ENCODE data around the gene SLC12A9. TPM values are rescaled to one million over a fixed set of nuclear protein-coding genes. Genes with fewer than 3 reads are reported as not detected.

Gene SLC12A9
- total and polyA plus RNA-seq, 2 experiments from 2014 or later, result 10.3 to 39.9 TPM

- Histone ChIP-seq H3K4me3 (peak overlapping the region; percentile 90), H3K27me3 (ENCODE audit: insufficient read depth) (peaks cover 18% of the 10 kb centered on the region), H3K79me2 (replicated peaks; ENCODE audit: insufficient read depth) (peaks cover 17% of the 10 kb centered on the region), H4K20me1 (replicated peaks; ENCODE audit: insufficient read depth) (peaks cover 13% of the 10 kb centered on the region), H3K36me3 (ENCODE audit: insufficient read depth) (peaks cover 12% of the 10 kb centered on the region), H3F3A (replicated peaks; ENCODE audit: low read depth) (peaks cover 30% of the 10 kb centered on the region), H3K4me1 (ENCODE audit: insufficient read depth) (peaks cover 14% of the 10 kb centered on the region), H3K9me2 (ENCODE audit: insufficient read depth) (no peaks in the 10 kb centered on the region), H3K4me2 (peak overlapping the region; percentile 97), H2AFZ (peak overlapping the region; percentile 1; the same call in 1 of the 2 replicates), H3K27ac (ENCODE audit: low read depth) (peak overlapping the region; percentile 98)
- Mint-ChIP-seq H3K4me1 (peaks cover 40% of the 10 kb centered on the region), H3K27me3 (ENCODE audit: insufficient read depth, low read depth, poor library complexity) (peaks cover 41% of the 10 kb centered on the region), H3K36me3 (ENCODE audit: low read depth) (peaks cover 29% of the 10 kb centered on the region), H3K4me3 (peak overlapping the region; percentile 87), H3K27ac (peak overlapping the region; percentile 98), H3K9me3 (peaks cover under 1% of the 10 kb centered on the region; the same call in 2 of the 3 replicates)
- DNase-seq (ENCODE audit: low spot score), result peak; percentile 67
- TF ChIP-seq POLR2AphosphoS5 (IDR thresholded peaks at IDR 0.05; ENCODE audit: low read depth), result peak; percentile 46
- no peak for TF ChIP-seq EZH2phosphoT487 (IDR thresholded peaks at IDR 0.05; ENCODE audit: unreplicated experiment)
- ATAC-seq, result peak; percentile 0
These were observed 38.4 kb downstream of the SLC12A9 start for GRCh38 chr7:100890653-100891567.

- Histone ChIP-seq H3K9me2 (ENCODE audit: insufficient read depth) (no peaks in the 10 kb centered on the region), H3K4me2 (peak overlapping the region; percentile 97), H3K36me3 (ENCODE audit: insufficient read depth) (peaks cover 8% of the 10 kb centered on the region), H2AFZ (0 out of 2 replicates have a peak overlapping the region, but pooled peaks have one; percentile 1), H3K27ac (ENCODE audit: low read depth) (peak overlapping the region; percentile 98), H3K4me3 (peak overlapping the region; percentile 90), H4K20me1 (replicated peaks; ENCODE audit: insufficient read depth) (peaks cover 8% of the 10 kb centered on the region; the same call in 1 of the 2 replicates), H3K4me1 (ENCODE audit: insufficient read depth) (peaks cover 18% of the 10 kb centered on the region), H3F3A (replicated peaks; ENCODE audit: low read depth) (peaks cover 27% of the 10 kb centered on the region), H3K27me3 (ENCODE audit: insufficient read depth) (peaks cover 26% of the 10 kb centered on the region), H3K79me2 (replicated peaks; ENCODE audit: insufficient read depth) (peaks cover 17% of the 10 kb centered on the region)
- Mint-ChIP-seq H3K36me3 (ENCODE audit: low read depth) (peaks cover 22% of the 10 kb centered on the region), H3K27ac (peak overlapping the region; percentile 8), H3K27me3 (ENCODE audit: insufficient read depth, low read depth, poor library complexity) (peaks cover 48% of the 10 kb centered on the region), H3K4me3 (peak overlapping the region; percentile 87), H3K4me1 (peaks cover 42% of the 10 kb centered on the region), H3K9me3 (peaks cover 4% of the 10 kb centered on the region; the same call in 2 of the 3 replicates)
- no peak for DNase-seq (ENCODE audit: low spot score)
- ATAC-seq, result no peak
- TF ChIP-seq JUNB (IDR thresholded peaks at IDR 0.05; ENCODE audit: unreplicated experiment) (no peak), REST (IDR thresholded peaks at IDR 0.05; ENCODE audit: unreplicated experiment) (no peak), CREB1 (CRISPR knock-in tag; IDR thresholded peaks at IDR 0.05; ENCODE audit: low read depth) (no peak), ETS1 (IDR thresholded peaks at IDR 0.05) (no peak), ZNF462 (CRISPR knock-in tag; IDR thresholded peaks at IDR 0.05) (no peak), NANOG (IDR thresholded peaks at IDR 0.05; ENCODE audit: borderline replicate concordance) (no peak)
These were observed 39.2 kb downstream of the SLC12A9 start for GRCh38 chr7:100891568-100892247.

Data from GM23338 (cell line).